ENCODE measurements around the gene FILIP1. TPM values are rescaled to one million over a fixed set of nuclear protein-coding genes. Genes with fewer than 3 reads are reported as not detected.

FILIP1 gene
- total RNA-seq, 2 donors from 2014 or later: not detected

DNA sequence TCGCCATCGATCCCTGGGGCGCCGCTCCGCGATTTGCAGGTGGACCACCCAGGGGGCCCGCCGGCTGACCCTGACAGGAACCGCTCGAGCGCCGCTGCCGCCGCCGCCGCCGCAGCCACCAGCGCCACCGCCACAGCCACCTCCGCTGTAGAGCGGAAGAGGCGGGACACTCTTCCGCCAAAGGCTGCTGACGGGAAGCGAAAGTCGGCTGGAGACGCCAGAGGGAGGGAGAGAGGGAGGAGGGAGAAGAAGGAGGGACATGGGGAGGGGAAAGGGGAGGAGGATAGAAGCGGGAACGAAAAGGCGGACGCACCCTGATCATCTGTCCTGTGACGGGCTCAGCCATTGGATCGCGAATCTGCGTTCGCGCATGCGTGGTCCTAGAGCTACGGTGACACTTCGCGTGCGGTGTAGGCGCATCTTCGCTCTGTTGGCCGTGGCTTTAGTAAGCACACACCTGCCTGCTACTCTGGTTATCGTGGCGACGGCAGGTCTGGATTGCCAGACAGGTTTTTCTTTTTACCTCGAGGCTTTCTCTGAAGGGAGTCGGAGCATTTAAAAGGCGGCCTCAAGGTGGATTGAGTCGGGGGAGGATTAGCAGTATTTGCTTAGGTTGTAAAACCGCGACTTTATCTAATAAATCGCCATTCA, 208.8 kb downstream of the FILIP1 start, which contains the start of gene TMEM30A:
Gene TMEM30A (minus strand): TSS at position 161 of the 651 bp plus-strand sequence. CDS start 154 bp downstream, at position 7.
- no peaks in the 10 kb centered on the region for H3K27me3 Mint-ChIP-seq
- no peaks in the 10 kb centered on the region for H3K36me3 Mint-ChIP-seq
- no peak within 1 kb of the TSS for H3K4me3 Mint-ChIP-seq
- H3K9me3 Mint-ChIP-seq: no peaks in the 10 kb centered on the region
- peak; percentile 99 to 100 for ATAC-seq
- no peak within 1 kb of the TSS for H3K27ac Mint-ChIP-seq
- peak; percentile 98 for DNase-seq (ENCODE audit: low spot score)
- H3K4me1 Mint-ChIP-seq (ENCODE audit: low read depth in 2 of 2): peaks cover 16 to 26% of the 10 kb centered on the region in 2 donors

DNA sequence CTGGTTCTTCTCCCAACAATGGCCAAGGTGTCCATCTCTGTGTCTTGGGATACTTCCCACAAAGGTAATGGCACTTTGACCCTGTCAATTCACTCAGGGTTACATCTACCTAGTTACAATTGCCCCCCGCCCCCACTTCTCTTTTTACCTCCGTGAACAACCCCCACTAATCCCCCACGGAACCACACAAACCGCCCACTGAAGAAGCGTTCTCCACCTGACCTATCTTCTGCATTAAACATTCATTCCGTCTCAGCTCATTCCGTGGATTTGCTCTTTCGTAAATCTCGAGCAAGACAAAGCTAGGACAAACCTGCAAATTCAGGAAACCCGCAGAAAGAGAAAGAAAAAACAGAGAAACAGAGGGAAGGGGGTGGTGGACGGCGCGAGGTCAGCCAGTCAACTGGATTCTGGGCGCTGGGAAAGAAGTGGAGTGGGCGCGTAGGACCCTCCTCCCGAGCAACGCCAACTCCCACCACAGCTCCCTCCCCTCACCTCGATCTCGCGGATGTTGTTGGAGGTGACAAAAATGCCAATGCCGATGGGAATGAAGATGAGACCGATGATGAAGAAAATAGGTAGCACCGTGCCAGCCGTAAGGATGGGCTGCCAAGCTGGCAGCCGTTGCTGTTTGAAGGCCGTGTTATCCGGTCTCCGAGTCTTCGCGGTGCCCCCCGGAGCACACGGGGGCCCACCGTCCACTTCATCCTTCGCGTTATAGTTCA, 209.5 kb downstream of the FILIP1 start:
- peaks cover 16 to 32% of the 10 kb centered on the region in 2 donors for H3K4me1 Mint-ChIP-seq (ENCODE audit: low read depth in 2 of 2)
- peak in 1 of 2 donors; percentile 7 for ATAC-seq

DNA sequence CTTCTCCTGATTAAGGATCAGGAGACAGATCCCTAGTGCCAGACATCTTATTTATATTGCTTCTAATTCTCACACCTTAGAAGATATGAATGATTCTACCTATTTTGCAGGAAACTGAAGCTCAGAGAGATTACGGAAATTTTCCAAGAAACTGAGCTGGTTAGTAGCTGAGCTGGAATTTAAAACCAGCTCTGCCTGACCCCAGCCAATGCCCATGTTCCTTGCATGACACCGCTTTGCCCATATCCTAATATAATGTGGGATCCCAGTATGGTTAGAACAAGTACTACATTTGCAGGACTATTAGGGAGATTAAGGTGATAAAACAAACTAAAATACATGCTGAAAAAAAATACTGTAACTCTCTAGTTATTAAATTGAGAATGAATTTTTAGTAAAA, 210.9 kb downstream of the FILIP1 start:
- H3K27ac Mint-ChIP-seq: no peak overlapping the region
- no peak for DNase-seq (ENCODE audit: low spot score)
- H3K9me3 Mint-ChIP-seq: no peaks in the 10 kb centered on the region
- H3K4me1 Mint-ChIP-seq (ENCODE audit: low read depth in 2 of 2): peaks cover 24 to 43% of the 10 kb centered on the region in 2 donors
- H3K27me3 Mint-ChIP-seq: no peaks in the 10 kb centered on the region
- ATAC-seq: no peak
- peaks cover 8% of the 10 kb centered on the region for H3K36me3 Mint-ChIP-seq
- H3K4me3 Mint-ChIP-seq: no peak overlapping the region

More for the DNA sequence above, 209.5 kb downstream of the FILIP1 start:
- Mint-ChIP-seq H3K9me3 (no peaks in the 10 kb centered on the region), H3K27ac (no peak overlapping the region), H3K36me3 (no peaks in the 10 kb centered on the region), H3K4me3 (no peak overlapping the region), H3K27me3 (no peaks in the 10 kb centered on the region)
- DNase-seq (ENCODE audit: low spot score): no peak

DNA sequence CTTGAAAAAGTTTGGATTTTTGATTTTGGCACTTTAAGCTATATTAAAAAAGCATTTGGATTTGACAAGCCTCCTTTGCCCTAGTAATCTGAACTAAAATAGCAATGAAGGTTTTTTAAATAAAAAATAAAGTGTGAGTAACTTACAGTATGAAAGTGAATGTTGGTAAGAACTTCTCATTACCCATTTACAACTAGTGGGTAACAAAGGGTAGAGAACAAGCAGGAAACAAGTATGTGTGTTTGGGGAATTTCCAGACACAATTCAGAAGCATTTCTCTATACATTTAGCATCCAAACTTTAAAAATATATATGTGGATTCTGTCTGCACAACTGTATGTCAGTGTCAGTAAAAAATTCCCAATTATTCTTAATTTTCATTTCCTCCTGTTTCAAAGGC, 211.9 kb downstream of the FILIP1 start:
- DNase-seq (ENCODE audit: low spot score) (no peak), ATAC-seq (no peak)
- Mint-ChIP-seq H3K4me3 (peak overlapping the region; percentile 68), H3K27ac (peak overlapping the region in 1 of 2 donors; percentile 57), H3K4me1 (ENCODE audit: low read depth in 2 of 2) (peaks cover 28 to 38% of the 10 kb centered on the region in 2 donors), H3K27me3 (no peaks in the 10 kb centered on the region), H3K36me3 (peaks cover 8% of the 10 kb centered on the region), H3K9me3 (no peaks in the 10 kb centered on the region)

DNA sequence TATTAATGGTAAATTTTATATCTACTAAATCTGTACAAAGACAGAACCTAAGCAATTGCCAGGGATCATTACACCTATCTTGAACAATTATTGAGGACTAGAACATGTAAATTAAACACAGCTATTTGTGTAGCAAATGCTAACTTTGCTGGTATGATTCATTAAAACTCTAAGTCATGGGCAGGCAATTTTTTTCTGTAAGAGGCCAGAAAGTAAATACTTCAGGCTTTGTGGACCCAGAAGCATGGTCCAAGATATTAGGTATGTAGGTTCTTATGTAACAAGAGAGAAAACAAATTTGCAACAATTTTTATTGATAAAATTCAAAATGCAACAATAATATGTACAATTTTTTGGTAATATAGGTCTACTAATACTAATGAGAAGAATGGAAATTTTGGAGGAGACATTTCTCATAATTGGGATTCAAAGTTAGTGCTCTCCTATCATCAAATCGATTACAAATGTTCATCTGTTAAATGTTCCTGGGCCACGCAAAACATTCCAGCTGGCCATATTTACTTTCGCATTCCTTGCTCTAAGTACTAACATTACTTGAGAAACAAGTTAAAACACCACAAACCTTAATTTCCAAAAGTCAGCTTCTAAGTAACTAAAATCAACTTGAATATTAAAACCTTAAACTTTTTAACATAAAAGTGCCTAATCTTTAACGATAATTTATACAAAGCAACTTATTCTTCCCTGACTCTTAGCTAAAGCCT, 213.3 kb downstream of the FILIP1 start:
- Mint-ChIP-seq H3K9me3 (no peaks in the 10 kb centered on the region), H3K27ac (peak overlapping the region in 1 of 2 donors; percentile 39), H3K27me3 (no peaks in the 10 kb centered on the region), H3K36me3 (peaks cover 8% of the 10 kb centered on the region), H3K4me3 (peak overlapping the region; percentile 41), H3K4me1 (ENCODE audit: low read depth in 2 of 2) (peaks cover 29 to 45% of the 10 kb centered on the region in 2 donors)
- ATAC-seq: no peak
- no peak for DNase-seq (ENCODE audit: low spot score)

DNA sequence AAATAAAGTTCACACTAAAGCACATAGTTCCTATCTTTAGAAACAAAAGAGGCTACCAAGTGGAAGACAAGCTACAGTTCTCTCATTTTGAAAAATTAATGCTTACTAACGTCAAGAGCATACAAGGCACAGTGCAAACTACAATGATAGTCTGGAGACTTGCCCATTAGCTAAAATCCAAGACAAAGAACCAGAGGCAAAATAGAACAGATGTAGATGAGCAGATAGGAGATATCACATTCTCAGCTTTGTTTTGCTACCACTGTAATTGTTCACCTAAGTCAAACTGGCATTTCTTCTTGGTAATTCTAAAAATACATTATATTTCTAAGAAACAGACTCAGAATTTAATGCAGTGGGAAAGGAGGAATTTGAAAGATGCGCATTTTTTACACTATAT, 214.2 kb downstream of the FILIP1 start:
- no peak for ATAC-seq
- Mint-ChIP-seq H3K4me3 (no peak overlapping the region), H3K9me3 (no peaks in the 10 kb centered on the region), H3K4me1 (ENCODE audit: low read depth in 2 of 2) (peaks cover 34 to 51% of the 10 kb centered on the region in 2 donors), H3K27ac (no peak overlapping the region), H3K36me3 (peaks cover 8% of the 10 kb centered on the region), H3K27me3 (no peaks in the 10 kb centered on the region)
- DNase-seq (ENCODE audit: low spot score): no peak

DNA sequence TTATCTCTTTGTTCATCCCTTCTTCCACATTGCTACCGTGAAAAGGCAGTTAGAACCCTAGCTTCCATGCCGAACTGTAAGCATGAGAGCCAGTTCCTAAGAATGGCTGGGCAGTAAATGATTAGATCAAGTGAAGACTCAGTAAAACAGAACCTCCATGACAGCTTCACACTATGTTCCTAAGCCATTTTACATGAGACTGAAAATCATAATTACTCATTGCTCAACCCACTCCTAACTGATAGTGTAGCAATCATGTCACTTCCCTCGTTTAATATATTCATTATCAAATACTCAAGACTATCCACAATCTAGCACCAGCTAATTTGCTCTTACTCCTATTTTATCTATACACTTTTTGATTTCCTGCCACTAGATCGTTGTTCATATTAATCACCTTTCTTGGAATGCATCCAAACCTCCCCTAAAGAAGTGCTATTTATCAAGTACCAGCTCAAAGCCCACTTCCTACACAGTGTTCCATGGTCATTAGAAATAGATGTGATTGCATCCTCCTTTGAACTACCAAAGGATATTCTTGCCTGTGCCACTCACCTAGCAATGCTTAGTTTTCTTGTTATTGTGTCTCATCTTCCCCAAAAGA, 215.0 kb downstream of the FILIP1 start:
- DNase-seq (ENCODE audit: low spot score): no peak
- H3K27ac Mint-ChIP-seq: peak overlapping the region; percentile 9 to 39
- peaks cover 8% of the 10 kb centered on the region for H3K36me3 Mint-ChIP-seq
- peaks cover 42 to 59% of the 10 kb centered on the region in 2 donors for H3K4me1 Mint-ChIP-seq (ENCODE audit: low read depth in 2 of 2)
- H3K9me3 Mint-ChIP-seq: no peaks in the 10 kb centered on the region
- H3K27me3 Mint-ChIP-seq: no peaks in the 10 kb centered on the region
- peak overlapping the region; percentile 32 for H3K4me3 Mint-ChIP-seq
- peak in 1 of 2 donors; percentile 36 for ATAC-seq

DNA sequence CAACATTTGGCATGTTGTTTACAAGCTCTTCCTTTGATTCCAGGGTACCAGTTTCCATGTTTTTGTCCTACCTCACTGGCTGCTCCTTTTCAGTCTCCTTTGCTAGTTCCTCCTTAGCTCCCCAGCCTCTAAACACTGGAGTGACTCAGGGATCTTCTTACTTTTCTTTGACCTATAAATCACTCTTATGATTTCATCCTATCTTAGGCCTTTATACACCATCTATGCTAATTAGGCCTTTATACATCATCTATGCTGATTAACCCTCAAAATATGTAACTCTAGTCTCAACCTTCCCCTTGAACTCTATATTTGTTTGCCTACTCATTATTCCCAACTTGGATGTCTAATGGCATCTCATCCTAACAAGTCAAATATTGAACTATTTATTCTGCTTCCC, 218.5 kb downstream of the FILIP1 start:
- H3K4me3 Mint-ChIP-seq: no peak overlapping the region
- peak overlapping the region in 1 of 2 donors; percentile 2 for H3K27ac Mint-ChIP-seq
- H3K4me1 Mint-ChIP-seq (ENCODE audit: low read depth in 2 of 2): peaks cover 48 to 77% of the 10 kb centered on the region in 2 donors
- peaks cover 13% of the 10 kb centered on the region for H3K36me3 Mint-ChIP-seq
- ATAC-seq (no peak), DNase-seq (ENCODE audit: low spot score) (no peak)
- no peaks in the 10 kb centered on the region for H3K9me3 Mint-ChIP-seq
- no peaks in the 10 kb centered on the region for H3K27me3 Mint-ChIP-seq

DNA sequence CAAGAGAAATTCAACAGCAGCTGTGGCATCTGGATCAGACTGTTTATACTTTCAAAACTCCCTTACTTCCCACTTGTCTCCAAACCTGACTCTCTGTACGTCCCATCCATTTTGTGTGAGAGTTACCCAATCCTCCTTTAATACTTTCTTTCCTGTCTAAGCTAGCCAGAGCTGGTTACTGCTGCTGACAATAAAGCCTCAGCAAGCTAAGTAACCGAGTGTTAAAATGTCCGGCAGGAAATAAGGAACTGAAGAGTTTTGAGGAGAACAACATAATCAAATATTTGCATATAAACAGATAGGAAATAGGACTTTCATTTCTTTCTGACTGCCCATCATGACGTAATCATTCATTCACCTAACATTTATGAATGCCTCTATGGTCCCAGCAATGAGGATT, 220.6 kb downstream of the FILIP1 start:
- no peak overlapping the region for H3K4me3 Mint-ChIP-seq
- H3K27ac Mint-ChIP-seq: no peak overlapping the region
- no peaks in the 10 kb centered on the region for H3K9me3 Mint-ChIP-seq
- peaks cover 5% of the 10 kb centered on the region for H3K36me3 Mint-ChIP-seq
- no peak for ATAC-seq
- H3K27me3 Mint-ChIP-seq: no peaks in the 10 kb centered on the region
- peaks cover 51 to 74% of the 10 kb centered on the region in 2 donors for H3K4me1 Mint-ChIP-seq (ENCODE audit: low read depth in 2 of 2)
- no peak for DNase-seq (ENCODE audit: low spot score)

DNA sequence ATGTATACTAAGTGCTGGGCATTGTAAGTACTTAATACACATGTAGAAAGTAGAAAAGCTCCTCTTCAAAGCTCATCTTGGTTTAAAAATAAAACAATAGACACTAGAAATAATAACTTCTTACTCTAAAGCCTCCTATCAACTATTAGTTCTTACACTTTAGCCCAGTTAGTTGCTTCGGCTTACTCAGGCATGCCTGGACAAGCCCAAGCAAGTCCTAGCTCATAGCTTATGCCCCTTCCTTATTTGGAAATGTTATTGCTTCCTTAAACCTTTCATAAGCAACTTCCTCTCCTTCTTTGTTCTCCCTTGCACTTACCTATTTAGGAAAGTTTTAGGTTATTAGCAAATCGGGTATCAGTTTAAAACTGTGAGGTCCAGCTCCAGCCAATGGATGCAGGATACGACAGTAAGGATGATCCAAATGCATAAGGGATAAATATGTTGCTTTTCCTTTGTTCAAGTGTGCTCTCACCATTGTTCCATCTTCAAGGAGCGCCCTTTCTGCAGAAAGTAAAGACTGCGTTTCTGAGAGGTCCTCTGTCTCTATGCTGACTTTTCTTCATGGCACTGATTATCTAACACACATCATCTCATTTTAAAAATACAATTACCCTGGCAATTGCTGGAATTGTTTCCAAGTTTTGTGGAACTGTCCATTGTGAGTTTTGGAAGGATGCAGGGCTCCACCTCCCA, 221.3 kb downstream of the FILIP1 start:
- Mint-ChIP-seq H3K36me3 (peaks cover 5% of the 10 kb centered on the region), H3K9me3 (no peaks in the 10 kb centered on the region), H3K27ac (peak overlapping the region; percentile 2 to 3), H3K27me3 (no peaks in the 10 kb centered on the region), H3K4me1 (ENCODE audit: low read depth in 2 of 2) (peaks cover 54 to 79% of the 10 kb centered on the region in 2 donors), H3K4me3 (no peak overlapping the region)
- DNase-seq (ENCODE audit: low spot score) (no peak), ATAC-seq (no peak)

DNA sequence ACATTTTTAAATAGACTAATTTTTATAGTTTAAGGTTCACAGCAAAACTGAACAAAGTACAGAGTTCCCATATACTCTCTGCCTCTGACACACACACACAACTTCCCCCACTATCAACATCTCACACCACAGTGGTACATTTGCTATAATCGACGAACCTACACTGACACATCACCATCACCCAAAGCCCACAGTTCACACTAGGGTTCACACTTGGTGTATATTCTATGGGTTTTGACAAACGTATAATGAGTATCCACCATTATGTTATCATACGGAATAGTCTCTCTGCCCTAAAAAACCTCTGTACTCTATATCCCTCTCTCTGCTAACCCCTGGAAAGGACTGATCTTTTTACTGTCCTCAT, 224.6 kb downstream of the FILIP1 start:
- Mint-ChIP-seq H3K27me3 (no peaks in the 10 kb centered on the region), H3K27ac (peak overlapping the region; percentile 18 to 67), H3K36me3 (peaks cover 5% of the 10 kb centered on the region), H3K4me1 (ENCODE audit: low read depth in 2 of 2) (peaks cover 36 to 57% of the 10 kb centered on the region in 2 donors), H3K9me3 (no peaks in the 10 kb centered on the region), H3K4me3 (peak overlapping the region; percentile 55)
- DNase-seq (ENCODE audit: low spot score) (peak; percentile 63), ATAC-seq (peak; percentile 85 to 95)

DNA sequence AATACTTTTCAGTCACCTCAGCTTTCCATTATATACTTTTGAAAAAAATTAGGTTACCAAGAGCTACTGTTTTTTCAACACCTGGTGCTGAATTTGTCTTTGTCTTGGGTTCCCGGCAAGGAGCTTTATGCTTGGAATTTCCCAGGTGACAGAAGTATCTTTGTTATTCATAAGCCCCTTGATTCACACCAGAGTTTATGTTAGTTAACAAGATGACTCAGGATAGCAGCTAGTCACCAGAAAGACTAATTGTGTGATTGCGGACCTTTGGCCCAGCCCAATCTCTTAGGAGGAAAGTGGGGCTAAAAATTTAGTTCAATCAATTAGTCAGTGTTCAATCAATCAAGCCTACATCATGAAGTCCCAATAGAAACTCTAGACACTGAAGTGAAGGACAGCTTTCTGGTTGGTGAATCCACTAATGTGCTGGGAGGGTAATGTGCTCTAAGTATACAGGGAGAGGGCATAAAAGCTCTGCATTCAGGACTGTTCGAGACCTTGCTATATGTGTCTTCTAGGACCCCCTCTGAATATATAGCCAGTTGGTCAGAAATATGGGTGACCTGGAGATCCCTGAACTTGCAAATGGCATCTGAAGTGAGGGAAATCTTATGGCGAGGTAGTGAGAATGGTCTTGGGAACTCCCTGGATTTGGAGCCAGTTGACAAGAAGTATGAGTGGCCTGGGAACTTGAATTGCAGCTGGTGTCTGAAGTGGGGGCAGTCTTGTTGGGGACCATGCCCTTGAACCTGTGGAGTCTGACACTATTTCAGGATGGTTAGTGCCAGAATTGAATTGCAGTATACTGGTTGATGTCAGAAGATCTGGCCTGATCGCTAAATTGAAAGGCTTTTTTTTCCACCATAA, 225.2 kb downstream of the FILIP1 start:
- Mint-ChIP-seq H3K9me3 (no peaks in the 10 kb centered on the region), H3K4me1 (ENCODE audit: low read depth in 2 of 2) (peaks cover 32 to 53% of the 10 kb centered on the region in 2 donors), H3K27me3 (no peaks in the 10 kb centered on the region), H3K4me3 (peak overlapping the region; percentile 55), H3K27ac (peak overlapping the region; percentile 18 to 67), H3K36me3 (peaks cover 5% of the 10 kb centered on the region)
- no peak for DNase-seq (ENCODE audit: low spot score)
- peak; percentile 69 to 79 for ATAC-seq

Measured in natural killer cell treated with Interleukin-12 subunit alpha and Interleukin-12 subunit beta and Interleukin-15 and Interleukin-18, amount 100 ng/mL, for 72 hours (primary cell).